Measurements from ENCODE around the gene DNER.
"Not testable (repeated sequence)": the region's sequence is repeated elsewhere in the genome, so short reads cannot be mapped to it uniquely, and the experiment has no call there.

Gene DNER

DNA sequence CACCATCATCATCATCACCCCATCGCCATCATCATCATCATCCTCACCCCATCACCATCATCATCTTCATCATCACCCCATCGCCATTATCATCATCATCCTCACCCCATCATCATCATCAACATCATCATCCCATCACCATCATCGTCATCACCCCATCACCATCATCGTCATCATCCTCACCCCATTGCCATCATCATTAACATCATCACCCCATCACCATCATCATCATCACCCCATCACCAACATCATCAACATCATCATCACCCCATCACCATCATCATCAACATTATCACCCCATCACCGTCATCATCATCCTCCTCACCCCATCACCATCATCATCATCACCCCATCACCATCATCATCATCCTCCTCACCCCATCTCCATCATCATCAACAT, 151.0 kb downstream of the DNER start:
- DNase-seq (ENCODE audit: low spot score), result no peak

- no peak for DNase-seq (ENCODE audit: low spot score)
Measured at GRCh38 chr2:229562472-229563127, 151.8 kb downstream of the DNER start.

DNA sequence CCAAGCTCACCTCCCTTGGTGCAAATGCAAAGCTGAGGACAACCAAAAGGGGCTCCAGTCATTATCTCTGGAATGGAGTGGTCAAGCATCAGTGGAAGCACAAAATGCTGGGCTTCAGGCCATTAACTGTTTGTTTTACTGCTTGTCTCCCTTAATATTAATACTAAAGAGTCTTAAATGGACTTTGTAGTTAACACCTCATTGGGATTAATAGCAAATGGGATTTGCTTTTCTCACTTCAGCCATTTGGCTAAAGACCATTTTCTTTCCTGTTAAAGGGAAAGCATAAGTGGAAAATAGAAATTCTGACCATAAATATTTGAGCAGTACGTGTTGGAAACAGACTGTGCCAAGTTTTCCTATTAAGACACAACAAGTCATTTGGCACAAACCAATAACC, 154.4 kb downstream of the DNER start:
- no peak for DNase-seq (ENCODE audit: low spot score)

GRCh38 chr2:229553091-229553490, 161.3 kb downstream of the DNER start:
- no peak for DNase-seq (ENCODE audit: low spot score)

GRCh38 chr2:229543176-229543873, 171.0 kb downstream of the DNER start:
- DNase-seq (ENCODE audit: low spot score), result no peak

DNA sequence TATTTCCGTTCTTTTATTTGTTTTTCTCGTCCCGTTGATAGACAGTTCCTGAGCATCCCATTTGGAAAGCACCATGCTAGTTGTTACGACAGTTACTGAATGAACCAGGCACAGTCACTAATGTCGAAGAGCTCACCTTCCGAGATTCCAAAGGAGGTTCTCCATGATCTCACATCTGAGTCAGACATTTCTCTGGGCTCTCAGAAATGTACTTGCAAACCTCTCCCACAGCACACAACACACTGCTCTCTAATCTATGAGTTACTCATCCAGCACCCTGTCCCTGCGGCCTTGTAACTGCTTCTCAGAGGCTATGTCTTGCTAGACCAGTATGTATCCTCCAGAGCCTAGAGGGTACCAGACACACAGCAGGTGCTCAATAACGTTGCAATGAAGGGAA, 174.7 kb downstream of the DNER start:
- DNase-seq (ENCODE audit: low spot score), result no peak

DNA sequence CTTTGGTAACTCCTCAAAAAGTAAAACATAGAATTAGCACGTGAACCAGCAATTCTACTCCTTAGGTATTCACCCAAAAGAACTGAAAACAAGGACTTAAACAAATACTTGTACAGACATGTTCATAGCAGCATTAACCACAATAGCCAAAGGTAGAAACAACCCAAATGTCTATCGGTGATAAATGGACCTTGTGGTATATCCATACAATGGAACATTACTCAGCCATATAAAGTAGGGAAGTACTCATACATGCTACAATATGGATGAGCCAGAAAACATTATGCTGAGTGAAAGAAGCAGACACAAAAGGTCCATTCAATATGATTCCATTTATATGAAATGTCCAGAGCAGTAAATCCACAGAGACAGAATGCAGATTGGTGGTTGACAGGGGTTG, 182.8 kb downstream of the DNER start:
- DNase-seq (ENCODE audit: low spot score), result no peak

DNA sequence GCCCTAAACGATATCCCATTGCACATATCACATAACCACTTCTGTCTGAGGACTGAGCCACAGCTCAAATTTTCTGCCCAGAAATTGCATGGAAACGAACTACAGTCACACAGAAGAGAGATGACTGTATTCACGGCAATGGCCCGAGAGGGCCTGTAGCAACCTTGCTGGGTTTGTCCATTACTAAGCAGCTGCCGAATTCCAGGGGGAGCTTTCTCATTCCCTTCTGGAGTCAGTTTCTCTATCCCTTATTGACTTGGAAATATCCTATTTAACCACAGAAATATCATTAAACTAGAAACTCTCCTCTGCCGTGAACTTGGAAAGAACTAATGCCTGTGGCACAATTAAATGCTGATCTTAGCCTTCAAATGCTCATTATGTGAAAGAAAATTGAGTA, 183.9 kb downstream of the DNER start:
- no peak for DNase-seq (ENCODE audit: low spot score)

DNA sequence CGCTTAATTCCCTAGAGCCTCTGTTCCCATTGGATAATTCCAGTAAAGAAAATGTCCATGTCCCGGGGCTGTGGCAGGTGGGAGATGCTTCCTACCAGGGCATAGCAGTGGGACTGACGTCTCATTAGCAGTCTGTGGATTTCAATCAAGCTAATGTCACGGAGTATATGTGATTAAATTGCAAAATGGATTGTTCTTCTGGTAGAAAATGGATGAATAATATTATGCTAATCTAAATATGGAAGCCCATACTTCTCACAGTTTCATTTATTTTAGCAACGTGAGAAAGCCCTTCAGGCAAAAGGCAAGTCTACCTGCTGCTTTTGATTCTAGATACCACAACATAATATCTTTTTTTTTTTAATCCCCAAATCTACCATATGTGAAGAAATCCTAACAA, 185.5 kb downstream of the DNER start:
- DNase-seq (ENCODE audit: low spot score), result no peak

DNA sequence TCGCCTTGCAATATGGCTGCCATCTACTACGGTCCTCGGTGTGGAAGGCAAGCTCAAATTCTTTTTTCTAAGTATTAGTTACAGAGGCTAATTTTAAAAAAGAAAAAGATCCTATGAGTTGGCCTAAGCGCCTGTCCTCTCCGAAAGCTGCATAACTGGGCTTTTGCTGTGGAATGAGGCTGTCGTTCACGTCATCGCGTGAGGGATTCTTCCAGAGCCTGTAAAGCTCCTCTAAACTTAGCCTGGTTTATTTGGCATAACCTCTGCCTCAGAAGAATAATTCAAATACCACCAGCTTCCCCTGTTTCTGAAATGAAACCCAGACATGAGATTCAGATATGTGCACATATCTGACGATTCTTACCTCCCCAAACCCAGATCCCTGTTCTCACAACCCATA, 187.4 kb downstream of the DNER start:
- no peak for DNase-seq (ENCODE audit: low spot score)

- no peak for DNase-seq (ENCODE audit: low spot score)
Measured at GRCh38 chr2:229524799-229525198, 189.6 kb downstream of the DNER start.

- DNase-seq (ENCODE audit: low spot score), result no peak
Measured at GRCh38 chr2:229523663-229524062, 190.7 kb downstream of the DNER start.

GRCh38 chr2:229521576-229521975, 192.8 kb downstream of the DNER start:
- DNase-seq (ENCODE audit: low spot score), result no peak

DNA sequence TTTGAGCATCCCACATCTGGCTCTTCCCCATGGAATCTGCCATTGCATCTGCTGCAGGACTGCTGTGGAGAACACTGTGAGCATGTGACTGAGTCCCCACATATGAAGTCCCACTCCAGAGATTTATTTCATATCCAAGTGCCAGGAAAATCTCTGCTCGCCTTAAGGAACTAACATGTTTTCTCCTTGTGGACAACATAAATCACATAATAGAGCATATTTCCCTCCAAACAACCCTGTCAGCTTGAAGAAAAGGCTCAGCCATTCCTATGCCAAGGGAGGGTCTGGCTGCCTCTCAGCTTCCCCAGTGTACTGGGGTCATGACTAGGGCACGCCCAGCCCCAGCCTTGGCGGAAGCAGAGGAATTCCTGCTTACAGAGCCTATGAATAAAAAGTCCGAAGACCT, 193.7 kb downstream of the DNER start:
- no peak for DNase-seq (ENCODE audit: low spot score)

DNA sequence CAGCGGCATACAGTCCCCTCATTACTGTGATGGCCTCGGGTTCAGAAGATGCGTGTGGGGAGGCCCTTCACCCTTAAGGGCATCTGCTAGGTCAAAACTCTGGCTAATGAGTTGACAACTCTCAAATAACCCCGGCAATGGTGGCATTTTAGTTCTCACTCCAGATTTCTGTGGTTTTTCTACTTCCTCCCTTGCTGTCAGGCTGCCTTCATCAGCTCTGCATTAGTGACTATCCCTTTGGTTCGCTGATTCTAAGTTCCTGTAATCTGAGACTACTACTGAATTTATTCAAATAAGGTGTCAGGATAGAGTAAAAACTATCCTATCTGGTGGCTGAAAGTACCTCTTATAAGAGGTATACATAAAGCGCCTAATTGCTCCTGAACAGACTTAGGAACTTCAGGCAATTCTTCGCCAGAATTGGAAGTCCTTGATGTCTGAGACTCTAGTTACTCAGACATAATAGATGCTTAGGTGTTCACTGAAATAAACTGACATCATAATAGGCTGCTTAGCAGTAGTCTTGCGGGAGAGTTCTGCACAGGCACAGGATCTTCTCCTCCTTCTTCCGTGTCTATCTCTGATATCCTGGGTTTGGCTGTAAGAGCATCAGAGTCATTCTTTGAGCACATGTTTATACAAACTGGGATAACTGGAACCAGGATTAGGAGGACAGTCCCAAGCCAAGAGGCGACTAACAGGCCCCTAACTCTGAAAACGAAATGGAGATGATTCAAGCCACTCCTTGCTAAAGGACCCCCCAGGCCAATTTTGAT, 194.5 kb downstream of the DNER start:
- no peak for DNase-seq (ENCODE audit: low spot score)

- no peak for DNase-seq (ENCODE audit: low spot score)
Measured at GRCh38 chr2:229514273-229514895, 200.0 kb downstream of the DNER start.

GRCh38 chr2:229511524-229511923, 202.8 kb downstream of the DNER start:
- no peak for DNase-seq (ENCODE audit: low spot score)

- DNase-seq (ENCODE audit: low spot score), result not testable (repeated sequence)
Measured at GRCh38 chr2:229506699-229507098, 207.7 kb downstream of the DNER start.

- no peak for DNase-seq (ENCODE audit: low spot score)
Measured at GRCh38 chr2:229501051-229501794, 213.1 kb downstream of the DNER start.

- no peak for DNase-seq (ENCODE audit: low spot score)
Measured at GRCh38 chr2:229492034-229492433, 222.3 kb downstream of the DNER start.

DNA sequence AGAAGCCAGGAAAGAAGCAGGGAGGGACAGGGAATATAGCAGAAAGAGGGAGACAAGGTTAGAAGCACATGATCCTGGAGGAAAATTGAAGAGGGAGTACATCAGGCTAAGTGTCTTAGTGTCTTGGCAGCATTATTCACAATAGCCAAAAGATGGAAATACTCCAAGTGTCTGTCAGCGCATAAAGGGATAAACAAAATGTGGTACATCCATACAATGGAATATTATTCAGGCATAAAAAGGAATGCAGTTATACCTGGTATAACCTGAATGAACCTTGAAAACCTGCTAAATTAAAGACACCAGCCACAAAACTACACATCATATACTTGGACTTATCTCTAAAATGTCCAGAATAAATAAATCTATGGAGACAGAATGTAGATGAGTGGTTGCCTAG, 224.2 kb downstream of the DNER start:
- DNase-seq (ENCODE audit: low spot score), result no peak

DNA sequence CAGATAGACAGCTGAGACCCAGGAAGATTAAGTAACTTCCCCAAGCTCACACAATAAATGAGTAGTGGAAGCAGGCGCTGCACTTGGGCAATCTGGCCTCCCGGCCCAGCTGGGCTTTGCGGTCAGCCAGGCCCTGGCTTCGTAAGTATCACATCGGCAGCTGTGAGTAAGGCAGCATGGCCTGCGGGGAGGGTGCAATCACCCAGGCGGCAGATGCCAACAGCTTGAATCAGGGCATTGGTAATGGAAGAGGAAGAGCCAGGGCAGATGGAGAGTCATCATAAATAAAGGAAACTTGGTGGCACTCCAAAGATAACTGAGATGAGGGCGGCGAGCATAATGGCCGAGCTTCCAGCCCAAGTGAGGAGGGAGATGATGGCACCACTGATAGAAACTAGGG, 225.3 kb downstream of the DNER start:
- no peak for DNase-seq (ENCODE audit: low spot score)
